GM19324 (cell line): ENCODE results near the gene HOXB4.

Experiments used
- ATAC-seq: cut with Tn5 transposase; IDR thresholded peaks from one replicate; pipeline ENCODE4 v1.9.1; 2021; ENCODE audit warnings: mild to moderate bottlenecking, moderate library complexity; ENCODE audit not compliant: unreplicated experiment, low FRiP score

Gene HOXB4

GRCh38 chr17:48561884-48562810, 16.0 kb downstream of the HOXB4 start:
- peak; percentile 57 for ATAC-seq

- ATAC-seq = no peak
Observed at GRCh38 chr17:48559840-48560817, 18.0 kb downstream of the HOXB4 start.

GRCh38 chr17:48559122-48559839, 18.9 kb downstream of the HOXB4 start:
- no peak for ATAC-seq

- no peak for ATAC-seq
Observed at GRCh38 chr17:48558831-48559121, 19.4 kb downstream of the HOXB4 start.

GRCh38 chr17:48558057-48558830, 19.9 kb downstream of the HOXB4 start:
- ATAC-seq = no peak

- no peak for ATAC-seq
Observed at GRCh38 chr17:48556576-48557401, 21.4 kb downstream of the HOXB4 start.

GRCh38 chr17:48556229-48556575, 21.9 kb downstream of the HOXB4 start:
- ATAC-seq = no peak

GRCh38 chr17:48555258-48556228, 22.6 kb downstream of the HOXB4 start:
- no peak for ATAC-seq

- ATAC-seq = no peak
Observed at GRCh38 chr17:48554412-48555257, 23.5 kb downstream of the HOXB4 start.

GRCh38 chr17:48553826-48554225, 24.3 kb downstream of the HOXB4 start:
- ATAC-seq = no peak

GRCh38 chr17:48553190-48553547, 25.0 kb downstream of the HOXB4 start:
- ATAC-seq = no peak

- ATAC-seq = no peak
Observed at GRCh38 chr17:48552466-48553189, 25.5 kb downstream of the HOXB4 start.

- no peak for ATAC-seq
Observed at GRCh38 chr17:48551596-48552465, 26.3 kb downstream of the HOXB4 start.

- ATAC-seq = no peak
Observed at GRCh38 chr17:48551214-48551555, 27.0 kb downstream of the HOXB4 start.

- no peak for ATAC-seq
Observed at GRCh38 chr17:48550502-48551213, 27.5 kb downstream of the HOXB4 start.
